ENCODE results near the gene FBXW9. TPM values are rescaled to one million over a fixed set of nuclear protein-coding genes. Genes with fewer than 3 reads are reported as not detected.
"Not testable (repeated sequence)": the region's sequence is repeated elsewhere in the genome, so short reads cannot be mapped to it uniquely, and the experiment has no call there.

The FBXW9 gene
- total RNA-seq, 2 experiments from 2014 or later, result 4.9 to 5.3 TPM

GRCh38 chr19:12656899-12657571 lies 39.4 kb downstream of the FBXW9 start:
- peak; percentile 7 for ATAC-seq (ENCODE audit: low read depth)

GRCh38 chr19:12655546-12655945 lies 40.9 kb downstream of the FBXW9 start:
- H3K9me3 Mint-ChIP-seq, result no peaks in the 10 kb centered on the region
- H3K4me3 Mint-ChIP-seq, result no peak overlapping the region
- POLR2A ChIA-PET, result no interaction called here
- H3K27ac Mint-ChIP-seq, result no peak overlapping the region
- H3K4me1 Mint-ChIP-seq, result no peaks in the 10 kb centered on the region
- H3K27me3 Mint-ChIP-seq, result no peaks in the 10 kb centered on the region
- peaks cover 39% of the 10 kb centered on the region for H3K36me3 Mint-ChIP-seq
- no peak for DNase-seq
- no peak for ATAC-seq (ENCODE audit: low read depth)

More at GRCh38 chr19:12656899-12657571, 39.4 kb downstream of the FBXW9 start:
- Mint-ChIP-seq H3K27ac (no peak overlapping the region), H3K9me3 (no peaks in the 10 kb centered on the region), H3K36me3 (peaks cover 30% of the 10 kb centered on the region), H3K4me3 (no peak overlapping the region), H3K27me3 (no peaks in the 10 kb centered on the region), H3K4me1 (no peaks in the 10 kb centered on the region)
- DNase-seq, result no peak
- POLR2A ChIA-PET, result no interaction called here

GRCh38 chr19:12652219-12652618 lies 44.2 kb downstream of the FBXW9 start:
- no peak for ATAC-seq (ENCODE audit: low read depth)

GRCh38 chr19:12649941-12650340 lies 46.5 kb downstream of the FBXW9 start:
- no peaks in the 10 kb centered on the region for H3K9me3 Mint-ChIP-seq
- no peak overlapping the region for H3K27ac Mint-ChIP-seq
- DNase-seq (no peak), ATAC-seq (ENCODE audit: low read depth) (no peak)
- peaks cover 34% of the 10 kb centered on the region for H3K36me3 Mint-ChIP-seq
- peaks cover 7% of the 10 kb centered on the region for H3K4me1 Mint-ChIP-seq
- no peaks in the 10 kb centered on the region for H3K27me3 Mint-ChIP-seq
- POLR2A ChIA-PET, result no interaction called here
- H3K4me3 Mint-ChIP-seq, result no peak overlapping the region

More at GRCh38 chr19:12652219-12652618, 44.2 kb downstream of the FBXW9 start:
- DNase-seq, result no peak
- POLR2A ChIA-PET, result no interaction called here
- Mint-ChIP-seq H3K36me3 (peaks cover 44% of the 10 kb centered on the region), H3K4me1 (peaks cover 4% of the 10 kb centered on the region), H3K27me3 (no peaks in the 10 kb centered on the region), H3K27ac (no peak overlapping the region), H3K4me3 (no peak overlapping the region), H3K9me3 (no peaks in the 10 kb centered on the region)

GRCh38 chr19:12648088-12648487 lies 48.3 kb downstream of the FBXW9 start:
- Mint-ChIP-seq H3K4me1 (peaks cover 7% of the 10 kb centered on the region), H3K4me3 (no peak overlapping the region), H3K9me3 (no peaks in the 10 kb centered on the region), H3K27me3 (no peaks in the 10 kb centered on the region), H3K36me3 (peaks cover 32% of the 10 kb centered on the region), H3K27ac (no peak overlapping the region)
- DNase-seq (no peak), ATAC-seq (ENCODE audit: low read depth) (no peak)
- POLR2A ChIA-PET, result no interaction called here

GRCh38 chr19:12647490-12648071 lies 48.9 kb downstream of the FBXW9 start:
- ATAC-seq (ENCODE audit: low read depth) (peak; percentile 34), DNase-seq (peak; percentile 50)
- H3K36me3 Mint-ChIP-seq, result peaks cover 32% of the 10 kb centered on the region
- no peaks in the 10 kb centered on the region for H3K9me3 Mint-ChIP-seq
- no peaks in the 10 kb centered on the region for H3K27me3 Mint-ChIP-seq
- no peak overlapping the region for H3K27ac Mint-ChIP-seq
- POLR2A ChIA-PET, result no interaction called here
- no peak overlapping the region for H3K4me3 Mint-ChIP-seq
- peaks cover 7% of the 10 kb centered on the region for H3K4me1 Mint-ChIP-seq

- H3K9me3 Mint-ChIP-seq, result no peaks in the 10 kb centered on the region
- H3K27me3 Mint-ChIP-seq, result no peaks in the 10 kb centered on the region
- ATAC-seq (ENCODE audit: low read depth) (no peak), DNase-seq (no peak)
- peaks cover 7% of the 10 kb centered on the region for H3K4me1 Mint-ChIP-seq
- no peak overlapping the region for H3K27ac Mint-ChIP-seq
- POLR2A ChIA-PET, result no interaction called here
- H3K4me3 Mint-ChIP-seq, result no peak overlapping the region
- peaks cover 29% of the 10 kb centered on the region for H3K36me3 Mint-ChIP-seq
Observed at GRCh38 chr19:12647047-12647446, 49.4 kb downstream of the FBXW9 start.

- no peak for ATAC-seq (ENCODE audit: low read depth)
Observed at GRCh38 chr19:12646551-12646950, 49.9 kb downstream of the FBXW9 start.

GRCh38 chr19:12643716-12644115 lies 52.7 kb downstream of the FBXW9 start:
- POLR2A ChIA-PET; DNase-seq; H3K27ac Mint-ChIP-seq; H3K27me3 Mint-ChIP-seq; H3K4me3 Mint-ChIP-seq; ATAC-seq (ENCODE audit: low read depth); H3K9me3 Mint-ChIP-seq: not testable (repeated sequence)
- H3K4me1 Mint-ChIP-seq, result peaks cover 13% of the 10 kb centered on the region
- peaks cover 11% of the 10 kb centered on the region for H3K36me3 Mint-ChIP-seq

More at GRCh38 chr19:12646551-12646950, 49.9 kb downstream of the FBXW9 start:
- Mint-ChIP-seq H3K36me3 (peaks cover 25% of the 10 kb centered on the region), H3K4me1 (peaks cover 7% of the 10 kb centered on the region), H3K4me3 (no peak overlapping the region), H3K27ac (peak overlapping the region; percentile 42), H3K9me3 (no peaks in the 10 kb centered on the region), H3K27me3 (no peaks in the 10 kb centered on the region)
- no peak for DNase-seq
- POLR2A ChIA-PET, result no interaction called here

- peaks cover 12% of the 10 kb centered on the region for H3K4me1 Mint-ChIP-seq
- POLR2A ChIA-PET, result no interaction called here
- no peaks in the 10 kb centered on the region for H3K27me3 Mint-ChIP-seq
- DNase-seq, result no peak
- H3K36me3 Mint-ChIP-seq, result peaks cover 7% of the 10 kb centered on the region
- no peak for ATAC-seq (ENCODE audit: low read depth)
- no peak overlapping the region for H3K27ac Mint-ChIP-seq
- H3K9me3 Mint-ChIP-seq, result no peaks in the 10 kb centered on the region
- no peak overlapping the region for H3K4me3 Mint-ChIP-seq
Observed at GRCh38 chr19:12642506-12642905, 53.9 kb downstream of the FBXW9 start.

- POLR2A ChIA-PET, result no interaction called here
- Mint-ChIP-seq H3K27ac (no peak overlapping the region), H3K27me3 (no peaks in the 10 kb centered on the region), H3K9me3 (no peaks in the 10 kb centered on the region), H3K4me1 (peaks cover 8% of the 10 kb centered on the region), H3K36me3 (peaks cover 12% of the 10 kb centered on the region), H3K4me3 (no peak overlapping the region)
- ATAC-seq (ENCODE audit: low read depth) (no peak), DNase-seq (no peak)
Observed at GRCh38 chr19:12641456-12641855, 55.0 kb downstream of the FBXW9 start.

- POLR2A ChIA-PET, result interaction anchor here (0.6 to 2.0 kb wide), 9 partner anchors 9 to 94 kb away, joined by 3 to 12 read pairs (median 3); partner anchors contain the start of genes MAN2B1, TRIR, WDR83 and ZNF490
- H3K27me3 Mint-ChIP-seq, result no peaks in the 10 kb centered on the region
- DNase-seq, result peak; percentile 85
- peaks cover 16% of the 10 kb centered on the region for H3K36me3 Mint-ChIP-seq
- peak overlapping the region; percentile 84 for H3K27ac Mint-ChIP-seq
- peaks cover 10% of the 10 kb centered on the region for H3K4me1 Mint-ChIP-seq
- H3K9me3 Mint-ChIP-seq, result no peaks in the 10 kb centered on the region
- peak; percentile 95 for ATAC-seq (ENCODE audit: low read depth)
- H3K4me3 Mint-ChIP-seq, result peak overlapping the region; percentile 67
Observed at GRCh38 chr19:12639901-12640613, 56.4 kb downstream of the FBXW9 start.

Data from activated naive CD8-positive, alpha-beta T cell treated with anti-CD3 and anti-CD28 coated beads, Interleukin-2, amount 10 ng/mL, durations not matched to agents 7 days and 5 days (primary cell).